HL-60/S4 treated with retinoic acid at 250 ng/mL for 4 days and 3 days (cell line): ENCODE results near the gene FABP2.

Source experiments
- in situ Hi-C: fragments of 300-500 bp; cut with MboI; formaldehyde crosslinking; loops from 2 replicates; pipeline ENCODE4 v1.7.0; 2022; ENCODE audit warnings: low sequenced_read_pairs

The FABP2 gene

DNA sequence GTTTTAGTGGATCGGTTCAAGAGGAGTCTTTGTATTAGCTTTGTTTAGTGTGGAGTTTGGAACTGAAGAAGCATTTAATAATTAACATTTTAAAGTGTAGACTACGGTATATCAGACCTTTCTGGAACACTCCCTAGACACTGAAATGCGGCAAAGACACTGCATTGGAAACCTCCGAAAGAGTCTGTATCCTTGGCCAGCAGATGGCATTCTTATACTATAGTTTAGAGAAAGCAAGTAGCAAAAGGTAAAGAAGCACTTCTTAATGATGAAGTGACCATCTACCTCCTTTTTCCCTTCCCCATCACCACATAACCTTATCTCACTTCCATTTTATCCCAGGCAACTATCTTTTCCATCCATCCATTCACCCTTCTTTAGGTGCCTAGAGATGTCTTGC lies 7.6 kb downstream of the FABP2 start:
- in situ Hi-C loops: loop anchor here (10.0 to 25.0 kb wide), 2 partner anchors 323 to 740 kb away; partner anchors contain the start of gene PDE5A

DNA sequence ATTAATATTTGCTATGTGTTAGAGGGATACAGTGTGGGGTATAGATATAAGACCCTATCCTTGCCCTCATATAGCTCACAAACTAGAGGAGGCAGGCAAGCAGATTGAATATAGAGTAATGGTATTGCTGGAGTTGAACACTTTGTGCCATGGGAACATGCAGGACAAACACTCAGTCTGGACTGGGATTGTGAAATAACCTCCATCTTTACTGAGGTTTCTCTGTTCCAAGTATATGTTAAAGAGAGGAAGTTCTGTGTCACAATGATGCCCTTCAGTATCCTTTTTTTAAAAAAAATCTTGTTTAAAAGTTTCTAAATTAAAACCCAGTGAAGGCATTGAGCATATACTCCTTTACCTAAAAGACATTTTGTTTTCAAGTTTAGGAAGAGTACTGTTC lies 8.7 kb downstream of the FABP2 start:
- in situ Hi-C loops: loop anchor here (10.0 to 25.0 kb wide), 2 partner anchors 324 to 742 kb away; partner anchors contain the start of gene PDE5A

DNA sequence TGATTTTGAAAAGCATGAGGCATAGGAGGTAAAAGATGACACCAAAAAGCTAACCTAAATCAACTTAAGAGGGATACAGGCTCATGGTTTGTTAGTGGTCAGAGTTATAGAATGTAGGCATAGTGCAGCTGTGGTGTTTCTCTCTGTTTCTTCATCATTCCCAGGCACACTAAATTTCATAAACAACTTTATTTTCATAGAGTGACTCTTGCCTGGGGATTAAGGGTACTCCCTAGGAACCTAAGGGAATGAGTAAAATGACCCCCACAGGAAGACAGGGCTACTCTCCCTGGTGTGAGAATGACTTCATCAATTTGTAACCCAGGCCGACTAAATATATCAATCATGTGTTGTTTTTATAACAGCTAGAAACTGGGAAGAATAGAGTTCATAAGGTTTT lies 11.1 kb downstream of the FABP2 start:
- in situ Hi-C loops: loop anchor here (10.0 to 25.0 kb wide), 2 partner anchors 326 to 744 kb away; partner anchors contain the start of gene PDE5A

DNA sequence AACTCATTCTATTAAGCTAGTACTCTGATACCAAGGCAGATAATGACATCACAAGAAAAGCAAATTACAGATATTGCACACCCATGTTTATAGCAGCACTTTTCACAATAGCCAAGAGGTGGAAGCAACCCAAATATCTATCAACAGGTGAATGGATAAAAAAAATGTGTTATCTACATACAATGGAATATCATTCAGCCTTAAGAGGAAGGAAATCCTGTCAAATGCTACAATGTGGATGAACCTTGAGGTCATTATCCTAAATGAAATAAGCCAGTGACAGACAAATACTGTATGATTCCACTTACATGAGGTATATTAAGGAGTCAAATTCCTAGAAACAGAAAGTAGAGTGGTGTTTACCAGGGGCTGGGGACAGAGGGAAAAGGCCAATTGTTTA lies 14.3 kb downstream of the FABP2 start:
- in situ Hi-C loops: loop anchor here (25.0 kb wide), 1 partner anchor 330 kb away; the partner anchor contains the start of gene PDE5A

DNA sequence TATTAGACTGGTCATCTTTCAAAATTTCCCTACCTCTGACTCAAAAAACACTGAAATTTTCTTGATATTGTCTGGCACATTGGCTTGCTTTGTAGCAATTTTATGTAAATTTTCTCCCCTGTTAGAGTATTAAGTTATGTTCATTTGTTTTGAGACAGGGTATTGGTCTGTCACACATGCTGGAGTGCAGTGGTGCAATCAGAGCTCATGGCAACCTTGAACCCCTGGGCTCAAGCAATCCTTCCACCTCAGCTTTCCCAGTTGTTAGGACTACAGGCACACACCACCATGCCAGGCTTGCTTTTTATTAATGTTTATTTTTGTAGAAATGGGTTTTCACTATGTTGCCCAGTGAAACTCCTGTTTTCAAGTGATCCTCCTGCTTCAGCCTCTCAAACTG lies 17.5 kb downstream of the FABP2 start:
- in situ Hi-C loops: loop anchor here (25.0 kb wide), 1 partner anchor 333 kb away; the partner anchor contains the start of gene PDE5A

DNA sequence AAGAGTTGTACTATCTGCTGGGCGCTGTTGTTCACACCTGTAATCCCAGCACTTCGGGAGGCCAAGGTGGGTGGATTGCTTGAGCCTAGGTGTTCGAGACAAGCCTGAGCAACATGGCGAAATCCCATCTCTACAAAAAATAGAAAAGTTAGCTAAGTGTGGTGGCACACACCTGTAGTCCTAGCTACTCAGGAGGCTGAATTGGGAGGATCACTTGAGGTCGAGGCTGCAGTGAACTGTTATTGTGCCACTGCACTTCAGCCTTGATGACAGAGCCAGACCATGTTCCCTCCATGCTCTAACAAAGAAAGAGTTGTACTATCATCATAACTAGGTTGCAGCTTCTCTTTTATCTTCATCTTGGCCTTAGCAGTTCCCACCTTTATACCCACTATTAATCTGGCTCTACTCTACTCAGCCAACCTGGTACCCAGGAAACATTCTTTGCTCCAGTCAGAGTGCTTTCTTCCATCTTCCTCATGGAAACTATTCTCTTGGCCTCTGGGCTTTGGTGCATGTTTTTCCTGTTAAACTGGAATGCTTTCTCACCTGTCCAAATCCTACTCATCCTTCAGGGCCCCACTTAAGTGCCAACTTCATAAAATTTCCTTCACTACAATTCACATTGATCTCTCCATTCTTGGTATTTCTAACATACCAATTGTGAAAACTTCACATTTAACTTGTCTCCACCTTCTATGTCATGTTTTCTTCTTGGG lies 18.2 kb downstream of the FABP2 start:
- in situ Hi-C loops: loop anchor here (25.0 kb wide), 1 partner anchor 334 kb away; the partner anchor contains the start of gene PDE5A

DNA sequence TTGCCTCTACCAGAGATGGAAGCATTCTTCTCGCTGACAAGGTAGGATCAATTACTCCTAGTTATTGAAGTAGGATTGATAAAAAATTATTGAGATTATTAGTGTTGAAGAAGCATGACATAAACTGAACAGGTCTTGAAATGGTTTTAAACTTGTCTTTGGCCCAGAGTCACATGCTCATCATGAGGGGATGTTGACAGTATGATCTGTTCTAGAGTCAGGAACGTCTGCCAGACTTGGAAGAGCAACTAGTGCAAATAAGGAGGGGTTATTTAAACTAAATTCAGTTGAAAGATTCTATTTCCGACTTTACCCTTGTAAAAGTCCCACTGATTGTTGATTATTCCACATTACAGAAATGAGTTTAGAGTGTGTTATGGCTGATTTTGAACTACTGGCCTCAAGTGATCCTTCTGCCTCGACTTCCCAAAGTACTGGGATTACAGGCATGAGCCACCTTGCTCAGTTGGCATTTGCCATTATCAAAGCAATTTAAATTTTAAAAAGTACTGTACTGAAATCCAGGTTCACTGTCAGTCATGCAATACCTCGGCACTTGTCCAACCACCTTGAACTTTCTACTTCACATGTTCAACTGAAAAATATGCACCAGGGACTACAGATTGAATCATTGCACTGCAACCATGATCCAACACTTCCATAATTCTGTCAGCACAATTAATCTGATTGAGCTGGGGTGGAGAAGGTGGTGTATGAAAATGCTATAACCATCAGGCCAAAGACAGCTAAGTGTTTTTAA lies 19.7 kb downstream of the FABP2 start:
- in situ Hi-C loops: loop anchor here (25.0 kb wide), 1 partner anchor 335 kb away; the partner anchor contains the start of gene PDE5A

DNA sequence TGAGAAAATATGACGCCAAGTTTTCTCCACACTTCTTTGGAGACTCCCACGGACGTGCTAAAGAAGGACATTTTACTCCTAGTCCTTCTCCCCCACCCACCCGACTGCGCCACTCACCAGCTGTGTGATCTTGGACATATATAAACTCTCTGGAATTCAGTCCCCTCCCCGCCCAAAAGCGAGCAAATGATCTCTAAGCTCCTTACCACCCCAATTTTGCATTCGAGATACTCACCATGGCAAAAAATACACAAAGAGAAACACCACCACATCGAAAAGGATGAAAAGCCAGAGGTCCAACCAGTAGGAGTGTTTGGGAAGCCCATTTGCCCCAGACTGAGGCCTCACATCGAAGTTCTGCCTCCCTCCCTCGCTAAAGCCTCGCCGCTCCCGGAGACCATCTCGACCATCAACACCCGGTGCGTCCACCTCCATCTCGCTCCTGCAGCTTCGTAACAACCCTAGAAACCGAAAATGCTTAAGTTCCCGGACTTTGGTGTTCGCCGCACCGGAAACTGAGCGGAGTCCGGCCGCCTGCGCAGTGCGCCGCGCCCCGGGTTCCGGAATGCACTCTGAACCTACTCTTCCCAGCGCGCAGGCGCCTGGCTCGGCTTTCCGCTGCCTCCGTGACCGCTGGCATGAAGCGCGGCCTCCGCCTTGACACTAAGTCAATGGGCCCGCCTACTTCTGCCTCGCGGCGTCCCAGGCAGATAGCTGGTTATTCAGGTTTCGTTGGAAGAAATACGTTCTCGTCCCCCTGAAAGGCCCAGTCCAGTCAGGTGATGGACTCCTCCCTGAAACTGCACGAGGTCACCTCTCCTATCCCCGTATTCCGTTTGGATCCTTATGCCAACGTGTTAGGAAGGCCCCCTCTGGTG lies 21.6 kb downstream of the FABP2 start:
- in situ Hi-C loops: loop anchor here (25.0 kb wide), 1 partner anchor 337 kb away; the partner anchor contains the start of gene PDE5A

DNA sequence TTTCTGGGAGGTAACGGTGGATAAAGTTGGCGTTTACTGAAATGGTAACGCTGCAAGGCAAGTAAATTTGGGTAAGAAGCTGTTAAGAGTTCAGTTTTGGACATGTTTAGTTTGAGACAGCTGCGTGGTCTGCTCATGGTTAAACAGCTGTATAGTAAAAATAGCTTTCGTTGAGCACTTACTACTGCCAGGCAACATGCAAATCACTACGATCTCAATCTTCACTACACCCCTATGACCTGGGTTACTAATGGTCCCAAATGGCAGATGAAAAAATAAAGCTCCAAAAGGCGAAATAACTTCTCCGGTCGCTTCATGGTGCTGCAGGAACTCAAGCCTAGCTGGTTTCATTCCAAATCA lies 22.2 kb downstream of the FABP2 start:
- in situ Hi-C loops: loop anchor here (25.0 kb wide), 2 partner anchors 262 to 338 kb away; partner anchors contain the start of gene PDE5A

DNA sequence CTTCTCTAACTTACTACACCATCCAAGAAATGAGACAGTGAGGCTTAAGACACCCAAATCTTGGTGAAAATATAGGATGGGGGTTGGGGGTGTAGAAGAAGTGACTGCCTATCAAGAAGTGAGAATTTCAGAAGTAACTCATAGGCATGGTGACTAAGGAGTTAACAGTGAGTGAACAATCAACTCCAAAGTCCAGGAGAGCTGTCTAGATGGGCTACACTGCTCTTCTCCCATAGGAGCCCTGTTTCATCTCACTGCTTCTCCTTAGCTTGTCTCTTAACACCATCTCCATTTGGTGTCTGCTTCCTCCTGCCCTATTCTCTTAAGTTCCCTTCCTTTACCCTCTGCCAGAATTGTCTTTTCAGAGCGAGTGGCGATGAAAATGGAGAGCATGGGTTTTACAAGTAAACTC lies 22.7 kb downstream of the FABP2 start:
- in situ Hi-C loops: loop anchor here (25.0 kb wide), 1 partner anchor 262 kb away; no protein-coding TSS in a partner anchor

DNA sequence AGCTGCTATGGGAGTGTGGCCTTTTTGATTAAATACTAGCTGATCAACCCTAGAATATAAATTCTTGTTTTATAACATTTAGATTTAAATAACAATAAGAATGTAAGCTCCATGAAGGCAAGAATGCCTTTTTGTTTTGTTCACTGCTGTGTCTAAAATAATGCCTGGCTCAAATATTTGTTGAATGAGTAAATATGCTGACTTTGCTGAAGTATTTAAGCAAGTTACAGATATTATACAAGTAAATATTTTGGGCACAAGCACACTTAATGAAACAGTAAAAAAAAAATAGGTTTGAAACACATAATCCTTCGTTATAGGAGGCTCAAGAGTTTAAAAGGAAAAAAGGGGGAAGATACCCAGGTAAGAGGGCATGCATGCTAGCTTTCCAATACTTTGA lies 24.1 kb downstream of the FABP2 start:
- in situ Hi-C loops: loop anchor here (25.0 kb wide), 1 partner anchor 260 kb away; no protein-coding TSS in a partner anchor

DNA sequence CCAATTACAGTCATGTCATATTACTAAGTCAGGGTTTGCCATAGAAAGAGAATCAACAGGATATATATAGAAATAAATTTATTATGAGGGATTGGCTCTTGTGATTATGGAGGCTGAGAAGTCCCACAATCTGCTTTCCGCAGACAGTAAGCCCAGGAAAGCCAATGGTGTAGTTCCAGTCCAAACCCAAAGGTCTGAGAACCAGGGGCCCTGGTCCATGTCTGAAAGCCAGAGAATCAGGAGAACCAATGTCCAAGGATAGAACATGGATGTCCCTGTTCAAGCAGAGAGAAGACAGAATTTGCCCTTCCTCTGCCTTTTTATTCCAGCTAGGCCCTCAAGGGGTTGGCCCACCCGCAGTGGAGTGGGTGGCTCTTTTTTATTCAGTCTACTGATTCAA lies 25.6 kb downstream of the FABP2 start:
- in situ Hi-C loops: loop anchor here (25.0 kb wide), 1 partner anchor 259 kb away; no protein-coding TSS in a partner anchor

DNA sequence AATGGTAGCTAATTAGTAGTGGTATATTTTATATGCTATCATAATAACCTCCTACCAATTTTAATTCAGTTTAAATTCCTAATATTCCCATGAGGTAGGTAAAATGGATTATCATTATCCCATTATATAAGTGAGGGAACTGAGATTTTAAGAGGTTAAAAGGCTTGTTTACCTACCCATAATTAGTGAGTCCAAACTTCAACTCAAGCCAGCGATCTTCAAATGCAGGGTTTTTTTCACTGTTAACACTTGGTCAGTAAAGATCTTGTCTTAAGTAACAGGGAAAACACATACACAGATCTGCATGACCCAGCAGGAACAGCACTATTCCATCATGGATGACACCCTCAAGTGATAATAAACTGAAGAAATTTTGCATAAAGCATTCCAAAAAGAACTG lies 31.3 kb downstream of the FABP2 start:
- in situ Hi-C loops: loop anchor here (25.0 kb wide), 1 partner anchor 253 kb away; no protein-coding TSS in a partner anchor

DNA sequence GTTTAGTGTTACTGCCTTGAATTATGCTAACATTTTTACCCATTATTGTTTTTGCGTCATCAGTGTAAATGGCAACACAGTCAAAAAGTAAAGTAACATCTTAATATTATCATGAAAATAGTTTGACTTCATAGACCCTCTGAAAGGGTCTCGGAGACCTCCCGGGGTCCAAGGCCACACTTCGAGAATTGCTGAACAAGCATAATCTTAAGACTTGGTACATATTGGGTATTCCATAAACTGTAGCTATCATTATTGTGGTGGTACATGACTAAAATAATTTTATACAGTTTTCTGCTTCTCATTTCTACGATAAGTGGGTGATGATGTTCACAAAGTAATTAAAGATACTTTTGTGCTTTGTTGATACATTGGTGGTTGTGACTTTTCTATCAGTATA lies 32.6 kb downstream of the FABP2 start:
- in situ Hi-C loops: loop anchor here (25.0 kb wide), 1 partner anchor 252 kb away; no protein-coding TSS in a partner anchor

DNA sequence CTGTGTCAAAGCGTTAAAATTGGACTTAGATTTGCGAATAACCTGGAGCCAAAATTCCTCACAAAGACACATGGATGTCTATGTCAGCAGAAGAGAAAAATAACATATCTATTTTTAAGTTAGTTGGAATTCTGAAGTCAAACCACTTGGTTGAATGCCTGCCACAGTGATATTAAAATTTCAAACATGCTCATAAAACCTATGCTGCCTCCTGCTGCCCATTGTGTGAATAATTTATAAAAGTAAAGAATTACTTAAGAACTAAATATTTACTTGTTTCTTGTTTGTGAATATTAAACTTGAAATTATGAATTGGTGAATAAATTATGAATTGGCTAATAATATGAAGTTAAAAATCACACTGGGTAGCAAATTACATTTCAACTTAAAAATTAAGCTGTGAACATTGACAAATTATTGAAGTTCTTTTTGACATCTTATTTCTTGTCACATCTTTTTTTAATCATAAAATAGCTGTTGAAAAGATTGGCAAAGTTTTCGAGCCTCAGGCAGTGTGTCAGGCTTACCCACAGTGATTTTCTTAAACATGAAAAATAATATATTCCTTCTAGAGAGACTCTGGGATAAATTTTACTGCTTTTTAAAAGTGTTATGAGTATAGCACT lies 35.4 kb downstream of the FABP2 start:
- in situ Hi-C loops: loop anchor here (25.0 kb wide), 1 partner anchor 249 kb away; no protein-coding TSS in a partner anchor

DNA sequence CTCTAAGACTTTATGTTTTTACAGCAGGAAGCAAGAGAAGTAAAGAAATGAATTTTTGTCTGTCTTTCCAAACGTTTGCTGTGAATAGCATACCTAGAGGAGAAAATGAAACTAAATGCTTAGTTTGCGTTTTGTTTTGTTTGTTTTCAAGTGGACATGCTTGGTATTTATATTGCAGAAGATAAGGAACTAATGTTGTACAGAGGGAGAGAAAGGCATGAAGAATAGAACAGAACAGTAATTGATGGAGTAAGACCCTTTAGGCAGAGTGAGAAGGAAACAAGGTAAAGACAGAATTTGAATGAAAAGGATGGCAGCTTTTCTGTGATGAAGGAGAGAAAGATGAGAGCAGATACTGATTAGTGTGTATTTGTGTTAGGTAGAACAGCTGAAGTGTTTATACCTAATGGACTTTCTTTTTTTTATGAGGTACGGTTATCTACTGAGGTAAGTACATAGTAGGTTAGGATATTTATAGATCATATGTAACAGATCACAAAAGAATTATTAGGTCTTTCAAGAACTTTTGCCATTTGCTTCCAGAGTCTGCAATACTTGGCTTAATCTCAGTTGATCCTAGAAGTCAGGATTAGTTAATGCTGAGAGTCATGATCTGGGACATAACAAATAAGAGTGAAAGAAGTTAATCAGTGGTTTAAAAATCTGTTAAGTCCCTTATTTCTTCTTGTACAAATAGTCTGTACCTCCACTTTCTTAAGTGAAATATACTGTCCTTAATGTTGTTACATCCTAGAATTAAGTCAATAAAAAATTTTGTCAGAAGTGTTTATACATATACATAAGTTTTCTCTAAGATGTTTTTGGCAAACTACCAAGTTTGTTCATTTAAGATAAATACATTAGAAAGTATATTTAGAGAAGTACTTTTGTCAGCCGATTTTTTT lies 36.8 kb downstream of the FABP2 start:
- in situ Hi-C loops: loop anchor here (25.0 kb wide), 1 partner anchor 248 kb away; no protein-coding TSS in a partner anchor

DNA sequence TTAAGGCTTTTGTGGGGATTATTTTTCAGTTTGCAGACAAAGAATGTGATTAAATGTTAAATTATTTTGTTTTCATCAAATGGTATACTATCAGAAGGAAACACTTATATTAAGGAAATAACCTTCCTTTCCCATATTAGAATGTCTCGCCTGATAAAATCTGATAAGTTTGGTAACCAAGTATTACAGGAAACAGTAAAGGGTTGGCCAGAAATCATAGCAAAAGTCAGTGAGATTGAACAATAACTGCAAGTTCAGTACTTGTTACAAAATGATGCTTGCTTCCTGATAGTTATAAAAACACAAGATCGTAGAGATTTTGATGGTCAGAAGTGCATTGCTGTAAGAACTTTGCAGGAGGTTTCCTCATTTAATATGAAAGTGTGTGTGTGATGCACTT lies 40.5 kb downstream of the FABP2 start:
- in situ Hi-C loops: loop anchor here (25.0 kb wide), 1 partner anchor 244 kb away; no protein-coding TSS in a partner anchor

DNA sequence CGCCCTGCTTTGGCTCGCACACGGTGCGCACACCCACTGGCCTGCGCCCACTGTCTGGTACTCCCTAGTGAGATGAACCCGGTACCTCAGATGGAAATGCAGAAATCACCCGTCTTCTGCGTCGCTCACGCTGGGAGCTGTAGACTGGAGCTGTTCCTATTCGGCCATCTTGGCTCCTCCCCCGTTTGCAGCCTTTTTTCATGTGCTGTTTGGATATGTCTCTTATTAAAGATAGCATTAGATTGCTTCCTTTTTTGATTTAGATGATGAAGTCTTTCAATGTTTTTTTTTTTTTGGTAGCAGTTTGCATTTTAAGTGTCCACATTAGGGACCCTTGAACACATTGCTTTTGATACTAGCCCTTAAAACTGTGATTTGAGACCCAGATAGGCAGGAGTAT lies 42.0 kb downstream of the FABP2 start:
- in situ Hi-C loops: loop anchor here (25.0 kb wide), 1 partner anchor 243 kb away; no protein-coding TSS in a partner anchor
